PC-3 (cell line): Measurements from ENCODE around the gene AFG3L2. TPM values are rescaled to one million over a fixed set of nuclear protein-coding genes. Genes with fewer than 3 reads are reported as not detected.
A peak's percentile ranks its signal among the peaks of the same experiment; 100 is the strongest.

ENCODE experiments used
- ATAC-seq: fragments of 200-7000 bp; cut with Tn5 transposase; 2 replicates; pipeline ENCODE4 v1.9.1; 2020; ENCODE audit warnings: mild to moderate bottlenecking, moderate library complexity
- BruUV-seq: library from RNA; stranded (reverse); fragments of 400-500 nt; replicated peaks from 2 replicates; lab custom pipeline; 2021; lab: Mats Ljungman, UMichigan
- CTCF ChIA-PET: fragments of 300-600 bp; sonication (Branson Sonifier 250); formaldehyde crosslinking; loops from one replicate; lab custom pipeline; 2022; ENCODE audit warnings: antibody characterized with exemption; lab: Charles Lee
- POLR2A ChIA-PET: fragments of 300-600 bp; sonication (Branson Sonifier 250); formaldehyde crosslinking; loops from one replicate; lab custom pipeline; 2022; ENCODE audit warnings: antibody characterized with exemption; ENCODE audit not compliant: unreplicated experiment; lab: Charles Lee
- DNase-seq: peaks from one replicate; pipeline ENCODE4 v3.0.0-alpha.2; 2015
- H2AFZ ChIP-seq: fragments of 300-600 bp; sonication (generic); 2 replicates; pipeline ENCODE4 v1.6.0; 2016; ENCODE audit warnings: antibody characterized with exemption, low read length
- H3F3A ChIP-seq: fragments of 300-600 bp; sonication (generic); one replicate; pipeline ENCODE4 v1.6.0; 2017; ENCODE audit warnings: antibody characterized with exemption, low read length, control low read depth, mild to moderate bottlenecking; ENCODE audit not compliant: unreplicated experiment
- H3K27ac ChIP-seq: fragments of 300-600 bp; sonication (generic); 2 replicates; pipeline ENCODE4 v1.5.1; 2016; ENCODE audit warnings: mild to moderate bottlenecking, low read length
- H3K27me3 ChIP-seq: fragments of 300-600 bp; sonication (generic); 2 replicates; pipeline ENCODE4 v1.6.1; 2016; ENCODE audit warnings: low read length, mixed read lengths
- H3K36me3 ChIP-seq: fragments of 300-600 bp; sonication (generic); 2 replicates; pipeline ENCODE4 v1.6.1; 2016; ENCODE audit warnings: low read depth, mixed run types, low read length, mixed read lengths
- H3K4me1 ChIP-seq: fragments of 300-600 bp; sonication (generic); 2 replicates; pipeline ENCODE4 v1.5.1; 2016; ENCODE audit warnings: low read length; ENCODE audit not compliant: insufficient read depth
- H3K4me2 ChIP-seq: fragments of 300-600 bp; sonication (generic); 2 replicates; pipeline ENCODE4 v1.6.0; 2016; ENCODE audit warnings: low read length
- H3K4me3 ChIP-seq: fragments of 300-600 bp; sonication (generic); 2 replicates; pipeline ENCODE4 v1.5.1; 2016; ENCODE audit warnings: mild to moderate bottlenecking, low read length, mixed read lengths
- H3K79me2 ChIP-seq: fragments of 300-600 bp; sonication (generic); 2 replicates; pipeline ENCODE4 v1.6.1; 2017; ENCODE audit warnings: low read length, mixed read lengths
- H3K9ac ChIP-seq: fragments of 300-600 bp; sonication (generic); 2 replicates; pipeline ENCODE4 v1.6.0; 2016; ENCODE audit warnings: mild to moderate bottlenecking, low read length
- H3K9me2 ChIP-seq: fragments of 300-600 bp; sonication (generic); replicated peaks from 2 replicates; pipeline ENCODE4 v1.6.1; 2016; ENCODE audit warnings: mixed run types, low read length, mixed read lengths
- H3K9me3 ChIP-seq: fragments of 300-600 bp; sonication (generic); 2 replicates; pipeline ENCODE4 v1.6.1; 2016; ENCODE audit warnings: low read length, mixed read lengths
- H4K20me1 ChIP-seq: fragments of 300-600 bp; sonication (generic); 2 replicates; pipeline ENCODE4 v1.6.1; 2016; ENCODE audit warnings: low read length, mixed read lengths
- CTCF ChIP-seq: fragments of 300-600 bp; sonication (generic); conservative IDR thresholded peaks from 2 replicates; pipeline ENCODE4 v1.5.1; 2017; ENCODE audit warnings: antibody characterized with exemption, low read depth, mild to moderate bottlenecking, low read length
- EZH2 ChIP-seq: fragments of 300-600 bp; sonication (generic); IDR thresholded peaks from one replicate; pipeline ENCODE4 v1.6.1; 2017; ENCODE audit warnings: antibody characterized with exemption, mild to moderate bottlenecking, low read length; ENCODE audit not compliant: unreplicated experiment
- EZH2phosphoT487 ChIP-seq: fragments of 300-600 bp; sonication (generic); IDR thresholded peaks from 2 replicates; pipeline ENCODE4 v1.6.1; 2018; ENCODE audit warnings: mild to moderate bottlenecking, antibody characterized with exemption, low read length, borderline replicate concordance
- intact Hi-C: fragments of 100-400 bp; cut with micrococcal nuclease; formaldehyde crosslinking; loops from 2 replicates; pipeline ENCODE4 v1.9.0; 2023
- total RNA-seq: library from RNA; depleted of rRNA; stranded (reverse); fragments of >200 nt; gene quantifications from 2 replicates; pipeline ENCODE4 v1.2.3, GENCODE V29; 2014

Gene AFG3L2
- total RNA-seq, 1 experiment from 2014 or later, result 79.3 TPM

- no TSS peak for BruUV-seq
- Histone ChIP-seq H4K20me1 (no peaks in the 10 kb centered on the region), H3K79me2 (peaks cover 8% of the 10 kb centered on the region; the same call in 1 of the 2 replicates)
These were observed 64.1 kb downstream of the AFG3L2 start for GRCh38 chr18:12312976-12313375.

GRCh38 chr18:12310762-12311161, 66.3 kb downstream of the AFG3L2 start:
- Histone ChIP-seq H3K9me3 (peaks cover 9% of the 10 kb centered on the region; the same call in 1 of the 2 replicates), H3K4me2 (no peak overlapping the region), H3K27ac (no peak overlapping the region), H3K9me2 (no peaks in the 10 kb centered on the region), H3F3A (no peaks in the 10 kb centered on the region), H3K4me1 (peaks cover 10% of the 10 kb centered on the region), H4K20me1 (no peaks in the 10 kb centered on the region), H3K36me3 (peaks cover 11% of the 10 kb centered on the region), H3K27me3 (no peaks in the 10 kb centered on the region), H2AFZ (no peak overlapping the region), H3K79me2 (peaks cover 8% of the 10 kb centered on the region; the same call in 1 of the 2 replicates), H3K4me3 (no peak overlapping the region), H3K9ac (no peak overlapping the region)
- ATAC-seq (no peak), DNase-seq (no peak)
- POLR2A ChIA-PET, result no interaction called here
- TF ChIP-seq CTCF, result no peak
- no peak for TF ChIP-seq EZH2phosphoT487
- TF ChIP-seq EZH2, result no peak
- CTCF ChIA-PET, result interaction anchor here (1.5 kb wide), 1 partner anchor 39 kb away, joined by 4 read pairs; no protein-coding TSS in a partner anchor
- BruUV-seq, result no TSS peak
- intact Hi-C loops, result no loop called here

More at GRCh38 chr18:12312976-12313375, 64.1 kb downstream of the AFG3L2 start:
- no peaks in the 10 kb centered on the region for H3F3A ChIP-seq
- peaks cover 11% of the 10 kb centered on the region for H3K36me3 ChIP-seq
- no peak overlapping the region for H2AFZ ChIP-seq
- TF ChIP-seq CTCF (no peak), EZH2phosphoT487 (no peak), EZH2 (no peak)
- CTCF ChIA-PET, result interaction anchor here (0.6 kb wide), 1 partner anchor 64 kb away, joined by 3 read pairs; the partner anchor contains the start of gene AFG3L2
- intact Hi-C loops, result no loop called here
- no peak for DNase-seq
- peaks cover 10% of the 10 kb centered on the region for H3K4me1 ChIP-seq
- H3K9ac ChIP-seq, result no peak overlapping the region
- no peak for ATAC-seq
- no peak overlapping the region for H3K4me3 ChIP-seq
- H3K27ac ChIP-seq, result no peak overlapping the region
- POLR2A ChIA-PET, result no interaction called here
- peaks cover 9% of the 10 kb centered on the region; the same call in 1 of the 2 replicates for H3K9me3 ChIP-seq
- H3K4me2 ChIP-seq, result no peak overlapping the region
- H3K27me3 ChIP-seq, result no peaks in the 10 kb centered on the region
- H3K9me2 ChIP-seq, result no peaks in the 10 kb centered on the region

- intact Hi-C loops, result no loop called here
- no peak for DNase-seq
- ChIA-PET CTCF (interaction anchor here (1.1 to 1.5 kb wide), 2 partner anchors 27 to 38 kb away, joined by 3 to 4 read pairs; no protein-coding TSS in a partner anchor), POLR2A (no interaction called here)
- peak overlapping the region; percentile 71; the same call in 1 of the 2 replicates for H3K4me3 ChIP-seq
- no peaks in the 10 kb centered on the region for H3K27me3 ChIP-seq
- no peak for TF ChIP-seq EZH2phosphoT487
- no peak for TF ChIP-seq CTCF
- no peak for TF ChIP-seq EZH2
- H3K9me3 ChIP-seq, result peaks cover 9% of the 10 kb centered on the region; the same call in 1 of the 2 replicates
- H3K27ac ChIP-seq, result no peak overlapping the region
- no peaks in the 10 kb centered on the region for H3F3A ChIP-seq
- ATAC-seq, result no peak
- peaks cover 8% of the 10 kb centered on the region; the same call in 1 of the 2 replicates for H3K79me2 ChIP-seq
- BruUV-seq, result TSS peak; percentile 54
- peak overlapping the region; percentile 92 for H3K4me2 ChIP-seq
- H3K36me3 ChIP-seq, result peaks cover 11% of the 10 kb centered on the region
- 0 out of 2 replicates have a peak overlapping the region, but pooled peaks have one; percentile 75 for H2AFZ ChIP-seq
- H3K4me1 ChIP-seq, result peaks cover 17% of the 10 kb centered on the region
- H3K9me2 ChIP-seq, result no peaks in the 10 kb centered on the region
- H4K20me1 ChIP-seq, result no peaks in the 10 kb centered on the region
- peak overlapping the region; percentile 86; the same call in 1 of the 2 replicates for H3K9ac ChIP-seq
These were observed 67.3 kb downstream of the AFG3L2 start for GRCh38 chr18:12309683-12310198.
